Measurements from ENCODE around the gene SPTBN5. TPM values are rescaled to one million over a fixed set of nuclear protein-coding genes. Genes with fewer than 3 reads are reported as not detected.

Gene SPTBN5
- total RNA-seq, 1 experiment from 2014 or later: 0.10 TPM

DNA sequence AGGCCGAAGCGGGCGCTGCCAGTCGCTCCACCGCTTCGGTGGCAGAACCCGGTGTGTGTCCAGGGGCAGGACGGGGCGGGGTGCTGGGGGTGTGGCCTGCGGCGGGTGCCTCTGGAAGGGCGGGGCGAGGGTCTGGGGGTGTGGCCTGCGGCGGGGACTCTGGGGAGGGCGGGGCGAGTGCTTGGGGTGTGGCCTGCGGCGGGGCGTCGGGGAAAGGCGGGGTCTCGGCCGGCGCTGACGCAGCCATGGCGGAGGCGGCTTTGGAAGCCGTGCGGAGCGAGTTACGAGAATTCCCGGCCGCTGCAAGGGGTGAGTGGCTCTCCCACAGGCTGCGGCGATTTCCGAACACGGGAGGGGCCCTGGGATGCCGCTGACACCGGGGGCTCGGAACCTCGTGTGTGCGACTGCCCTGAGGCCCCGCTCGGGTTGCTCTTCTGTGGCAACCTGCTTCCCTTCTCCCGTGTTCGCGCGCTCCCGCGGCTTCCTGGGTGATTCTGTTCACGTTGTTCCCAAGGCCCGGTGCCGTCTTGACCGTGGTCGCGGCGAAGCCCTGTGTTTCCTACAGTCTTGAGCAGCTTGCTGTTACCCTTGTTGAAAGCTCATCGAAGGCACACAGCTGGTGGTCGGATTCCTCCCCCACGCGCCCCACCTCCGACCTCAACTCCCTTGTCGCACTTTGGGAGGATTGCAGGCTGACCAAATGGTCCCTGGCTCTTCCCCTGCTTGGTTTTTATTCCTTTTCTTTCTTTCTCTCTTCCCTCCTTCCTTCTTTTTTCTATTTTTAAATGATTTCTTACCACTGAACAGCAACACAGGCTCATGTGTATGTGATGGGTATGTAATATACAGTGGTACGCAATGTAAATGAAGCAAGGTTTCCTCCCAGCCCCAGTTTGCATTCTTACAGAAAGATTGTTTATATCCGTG, 65.7 kb downstream of the SPTBN5 start, which contains the start of gene JMJD7:
JMJD7 (plus strand) TSS at position 213 of the 927 bp plus-strand sequence; CDS start at position 246, 33 bp downstream.
- peak; percentile 82 for DNase-seq (ENCODE audit: extremely low read depth, low read depth)

DNA sequence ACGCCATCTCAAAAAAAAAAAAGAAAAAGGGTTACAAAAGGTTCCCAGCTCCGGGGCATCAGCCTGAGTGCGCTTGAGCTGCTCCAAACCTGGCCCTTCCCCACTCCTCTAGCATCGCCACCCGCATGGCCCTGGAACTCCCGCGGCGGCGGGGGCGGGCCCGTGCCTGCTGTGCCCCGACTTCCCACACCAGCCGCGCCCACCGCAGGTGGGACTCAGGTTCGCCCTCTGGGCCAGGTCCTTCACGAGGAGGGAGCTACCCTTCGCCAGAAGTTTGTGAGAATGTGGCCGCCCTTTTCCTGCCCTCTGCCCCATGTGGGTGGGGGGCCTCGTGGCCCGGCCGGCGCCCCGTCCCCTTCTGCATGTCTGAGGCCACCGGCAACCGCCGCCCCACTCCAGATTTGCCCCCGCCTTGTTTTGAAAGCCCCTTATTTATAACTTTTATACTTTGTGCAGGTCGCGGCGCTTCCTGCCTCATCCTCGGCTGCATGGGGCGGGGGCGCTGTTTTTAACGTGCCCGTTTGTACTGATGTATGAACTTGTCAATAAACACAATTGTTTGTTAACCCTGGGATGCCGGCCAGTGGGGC, 66.5 kb downstream of the SPTBN5 start:
- no peak for DNase-seq (ENCODE audit: extremely low read depth, low read depth)

DNA sequence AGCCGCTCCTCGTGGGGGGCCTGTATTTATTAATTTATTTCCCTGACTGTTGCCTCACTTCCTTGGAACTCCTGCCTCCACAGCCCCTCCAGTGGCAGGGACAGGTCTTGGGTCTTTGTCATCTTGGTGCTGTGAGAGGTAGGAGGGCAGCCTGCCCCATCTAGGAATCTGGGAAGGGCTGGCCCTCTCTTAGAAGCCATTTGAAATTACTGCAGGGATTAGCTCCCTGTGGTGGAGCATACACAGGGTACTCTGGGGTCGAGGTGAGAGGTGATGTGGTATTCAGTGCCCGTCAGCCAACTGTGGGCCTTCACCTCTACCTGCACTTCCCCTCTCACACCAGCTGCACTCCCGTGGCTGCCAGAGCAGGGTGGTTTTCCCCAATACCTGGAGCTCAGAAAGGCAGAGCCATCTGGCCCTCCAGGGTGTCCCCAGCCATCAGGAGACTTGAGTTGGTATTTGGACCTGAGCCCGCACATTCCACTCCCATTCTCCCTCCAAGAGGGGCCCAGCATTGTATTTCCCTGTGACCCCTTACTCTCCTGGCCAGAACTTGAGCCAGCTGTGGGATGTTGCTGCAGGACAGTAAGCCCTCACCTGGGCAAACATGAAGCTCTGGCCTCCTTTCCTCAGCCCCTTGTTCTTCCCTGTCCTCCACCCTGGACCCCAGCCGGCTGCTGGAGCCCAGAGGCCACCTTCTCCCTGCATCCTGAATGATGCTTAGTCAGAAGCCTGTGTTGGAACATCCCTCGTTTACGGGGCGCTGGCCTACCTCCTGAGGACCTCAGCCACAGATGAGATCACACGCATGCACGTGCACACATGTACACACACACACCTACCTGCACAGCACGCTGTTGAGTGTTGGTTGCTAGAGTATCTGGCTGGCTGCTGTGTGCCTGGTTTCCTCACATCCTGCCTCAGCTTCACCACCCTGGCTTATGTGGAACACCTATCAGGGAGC, 68.0 kb downstream of the SPTBN5 start:
- DNase-seq (ENCODE audit: extremely low read depth, low read depth): no peak

- DNase-seq (ENCODE audit: extremely low read depth, low read depth): no peak
Observed at GRCh38 chr15:41825145-41825544, 68.7 kb downstream of the SPTBN5 start.

- DNase-seq (ENCODE audit: extremely low read depth, low read depth): no peak
Observed at GRCh38 chr15:41824062-41824745, 69.6 kb downstream of the SPTBN5 start.

DNA sequence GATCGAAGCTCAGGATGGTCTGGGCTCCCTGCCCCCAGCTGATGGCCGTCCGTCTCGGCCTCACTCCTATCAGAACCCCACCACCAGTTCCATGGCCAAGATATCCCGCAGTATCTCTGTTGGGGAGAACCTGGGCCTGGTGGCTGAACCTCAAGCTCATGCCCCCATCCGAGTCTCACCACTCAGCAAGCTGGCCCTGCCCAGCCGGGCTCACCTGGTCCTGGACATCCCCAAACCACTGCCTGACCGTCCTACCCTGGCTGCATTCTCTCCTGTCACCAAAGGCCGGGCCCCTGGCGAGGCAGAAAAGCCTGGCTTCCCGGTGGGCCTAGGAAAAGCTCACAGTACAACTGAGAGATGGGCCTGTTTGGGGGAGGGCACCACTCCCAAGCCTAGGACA, 70.4 kb downstream of the SPTBN5 start:
- no peak for DNase-seq (ENCODE audit: extremely low read depth, low read depth)

- no peak for DNase-seq (ENCODE audit: extremely low read depth, low read depth)
Observed at GRCh38 chr15:41822957-41823356, 70.9 kb downstream of the SPTBN5 start.

DNA sequence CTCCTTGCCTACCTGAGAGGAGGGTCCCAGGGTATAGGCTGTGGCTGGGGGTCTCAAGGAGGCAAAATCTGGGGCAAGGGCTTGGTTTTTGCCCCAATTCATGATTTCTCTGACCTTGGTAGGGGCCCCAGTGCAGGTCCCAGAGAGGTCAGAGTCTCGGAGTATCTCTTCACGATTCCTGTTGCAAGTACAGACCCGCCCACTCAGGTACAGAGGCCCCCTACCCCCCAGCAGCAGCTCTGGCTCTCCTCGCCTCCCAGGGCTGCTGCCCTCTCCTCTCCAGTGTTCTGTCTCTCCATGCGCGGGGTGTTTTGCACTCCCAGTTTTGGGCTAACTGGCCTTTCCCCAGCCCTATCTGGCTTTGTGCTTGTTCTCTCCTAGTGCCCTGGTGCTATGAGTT, 71.4 kb downstream of the SPTBN5 start:
- no peak for DNase-seq (ENCODE audit: extremely low read depth, low read depth)

DNA sequence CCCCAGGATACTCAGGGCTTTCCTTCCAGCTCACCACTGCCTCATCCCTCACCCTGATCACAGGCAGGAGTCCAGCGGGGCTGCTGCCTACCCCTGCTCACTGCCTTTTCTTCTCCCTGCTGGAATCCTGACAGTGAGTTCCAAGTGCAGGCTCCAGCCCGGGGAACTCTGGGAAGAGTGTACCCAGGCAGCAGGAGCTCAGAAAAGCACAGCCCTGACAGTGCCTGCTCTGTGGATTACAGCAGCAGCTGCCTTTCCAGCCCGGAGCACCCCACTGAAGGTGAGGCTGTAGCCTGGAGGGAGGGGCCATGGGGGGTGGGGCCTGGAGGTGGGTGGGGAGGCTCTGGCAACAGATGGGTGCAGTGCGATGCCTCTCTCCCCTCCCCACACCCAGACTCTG, 72.0 kb downstream of the SPTBN5 start:
- DNase-seq (ENCODE audit: extremely low read depth, low read depth): no peak

GRCh38 chr15:41820791-41821423, 72.9 kb downstream of the SPTBN5 start:
- no peak for DNase-seq (ENCODE audit: extremely low read depth, low read depth)

GRCh38 chr15:41819455-41820050, 74.3 kb downstream of the SPTBN5 start:
- no peak for DNase-seq (ENCODE audit: extremely low read depth, low read depth)

GRCh38 chr15:41817781-41818180, 76.1 kb downstream of the SPTBN5 start:
- DNase-seq (ENCODE audit: extremely low read depth, low read depth): no peak

GRCh38 chr15:41817327-41817726, 76.5 kb downstream of the SPTBN5 start:
- DNase-seq (ENCODE audit: extremely low read depth, low read depth): no peak

DNA sequence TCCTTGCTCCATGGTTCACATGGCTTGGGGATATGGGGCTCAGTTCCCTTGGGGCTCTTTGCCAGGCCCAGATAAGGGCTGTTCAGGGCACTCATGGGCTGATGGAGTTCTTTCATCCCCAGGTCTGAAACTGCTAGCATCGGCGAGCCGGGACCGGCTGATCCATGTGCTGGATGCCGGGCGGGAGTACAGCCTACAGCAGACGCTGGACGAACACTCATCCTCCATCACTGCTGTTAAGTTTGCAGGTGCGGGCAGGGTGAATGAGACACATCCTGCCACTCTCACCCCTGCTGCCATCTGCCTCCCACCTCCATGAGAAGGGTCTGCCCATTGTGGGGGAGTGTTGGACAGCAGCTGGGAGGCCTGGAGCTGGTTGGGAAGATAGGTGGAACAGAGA, 77.1 kb downstream of the SPTBN5 start:
- no peak for DNase-seq (ENCODE audit: extremely low read depth, low read depth)

DNA sequence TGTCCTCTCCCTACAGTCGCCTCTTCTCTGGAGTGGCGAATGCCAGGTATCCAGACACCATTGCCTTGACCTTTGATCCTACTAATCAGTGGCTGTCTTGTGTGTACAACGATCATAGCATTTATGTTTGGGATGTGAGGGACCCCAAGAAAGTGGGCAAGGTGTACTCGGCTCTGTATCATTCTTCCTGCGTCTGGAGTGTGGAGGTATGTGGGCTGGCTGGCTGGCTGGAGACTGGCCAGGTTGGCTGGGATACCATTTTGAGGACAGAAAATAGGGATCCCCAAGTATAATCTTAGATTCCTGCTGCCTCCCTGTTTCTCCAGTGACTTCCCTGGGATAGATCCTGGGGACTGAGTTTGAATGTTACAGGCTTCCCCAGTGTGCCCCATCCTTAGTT, 79.3 kb downstream of the SPTBN5 start:
- DNase-seq (ENCODE audit: extremely low read depth, low read depth): no peak

DNA sequence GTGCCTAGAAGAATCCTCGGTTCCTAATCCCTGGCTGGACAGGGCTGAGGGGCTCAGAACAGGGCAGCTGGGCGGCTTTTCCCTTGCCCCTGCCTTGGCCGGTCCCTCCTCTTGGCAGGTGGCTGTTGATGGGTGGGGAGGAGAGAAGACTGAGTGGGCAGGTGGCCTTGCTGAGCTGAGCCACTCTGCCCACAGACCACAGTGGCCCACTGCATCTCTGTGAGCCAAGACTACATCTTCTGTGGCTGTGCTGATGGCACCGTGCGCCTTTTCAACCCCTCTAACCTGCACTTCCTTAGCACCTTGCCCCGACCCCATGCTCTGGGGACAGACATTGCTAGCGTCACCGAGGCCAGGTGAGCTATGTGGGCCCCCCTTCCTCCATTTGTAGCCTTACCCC, 80.4 kb downstream of the SPTBN5 start:
- DNase-seq (ENCODE audit: extremely low read depth, low read depth): no peak

DNA sequence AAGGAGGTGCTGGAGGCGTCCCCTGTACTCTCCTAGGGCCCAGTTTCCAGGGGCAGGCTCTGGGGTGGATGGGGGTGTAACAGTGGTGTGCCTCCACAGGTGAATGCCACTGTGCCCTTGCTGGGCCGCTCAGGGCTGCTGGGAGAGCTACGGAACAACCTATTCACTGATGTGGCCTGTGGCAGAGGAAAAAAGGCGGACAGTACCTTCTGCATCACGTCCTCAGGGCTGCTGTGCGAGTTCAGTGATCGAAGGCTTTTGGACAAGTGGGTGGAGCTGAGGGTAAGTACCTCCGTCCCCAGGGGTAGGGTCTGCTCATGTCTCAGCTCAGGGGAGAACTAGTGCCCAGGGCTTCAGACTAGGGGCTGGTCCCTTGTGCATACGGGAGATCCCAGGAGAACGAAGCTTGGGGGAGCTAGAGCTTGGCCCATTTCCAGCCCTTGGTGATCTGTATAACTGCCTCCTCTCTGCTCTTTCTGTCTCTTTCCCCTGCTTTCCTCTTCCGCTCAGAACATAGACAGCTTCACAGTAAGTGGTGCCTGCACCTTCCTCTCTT, 81.0 kb downstream of the SPTBN5 start:
- no peak for DNase-seq (ENCODE audit: extremely low read depth, low read depth)

GRCh38 chr15:41811432-41812195, 82.2 kb downstream of the SPTBN5 start:
- peak; percentile 69 for DNase-seq (ENCODE audit: extremely low read depth, low read depth)

All from NCI-H460 (cell line).